Colonic mucosa (tissue), 4 donors: ENCODE data around the gene PKHD1. TPM values are rescaled to one million over a fixed set of nuclear protein-coding genes. Genes with fewer than 3 reads are reported as not detected.

ENCODE experiments used
- DNase-seq: peaks from one replicate; pipeline ENCODE4 v3.0.0-alpha.2; 2020
- H3K27ac ChIP-seq: fragments of 200-600 bp; one replicate; pipeline ENCODE4 v1.8.0; 2021
- H3K27me3 ChIP-seq: fragments of 200-600 bp; one replicate; pipeline ENCODE4 v1.8.0; 2021
- H3K36me3 ChIP-seq: fragments of 200-600 bp; one replicate; pipeline ENCODE4 v1.8.0; 2021
- H3K4me1 ChIP-seq: fragments of 200-600 bp; one replicate; pipeline ENCODE4 v1.8.0; 2021; ENCODE audit warnings: mild to moderate bottlenecking
- H3K4me3 ChIP-seq: fragments of 200-600 bp; one replicate; pipeline ENCODE4 v1.8.0; 2021
- H3K9ac ChIP-seq, 2 donors: one replicate each; pipeline ENCODE4 v1.7.0; 2013; ENCODE audit warnings: control low read depth in 2 of 2, low read depth in 2 of 2, low read length in 2 of 2
- H3K9me3 ChIP-seq: fragments of 200-600 bp; one replicate; pipeline ENCODE4 v1.8.0; 2021
- CTCF ChIP-seq: fragments of 200-600 bp; IDR thresholded peaks from one replicate; pipeline ENCODE4 v1.8.0; 2022; ENCODE audit warnings: antibody characterized with exemption, mild to moderate bottlenecking
- intact Hi-C: fragments of 100-400 bp; cut with DNase I; formaldehyde crosslinking; loops from one replicate; pipeline ENCODE4 v1.14.1; 2022
- total RNA-seq, 2 donors: library from RNA; stranded (reverse); fragmentation: NEBNext Ultra II Directional in 1 of 2; extraction: Animal tissue kit (Norgen Biotek cat#: 25700) in 1 of 2; gene quantifications; one replicate each; pipeline ENCODE4 v1.2.1, GENCODE V29; 2021
- donor health status: healthy.
- donor health status: DM: no; HTN: no; CAD: no.
- donor health status: DM: no; HTN: no; CAD: no.

The PKHD1 gene
- total RNA-seq, 2 donors from 2014 or later, result 0.08 to 0.10 TPM

GRCh38 chr6:51842061-51842803, 245.2 kb downstream of the PKHD1 start:
- H3K4me1 ChIP-seq, result no peaks in the 10 kb centered on the region
- no peak overlapping the region for H3K4me3 ChIP-seq
- intact Hi-C loops, result no loop called here
- no peak overlapping the region for H3K27ac ChIP-seq
- no peak for TF ChIP-seq CTCF
- no peak overlapping the region for H3K9ac ChIP-seq
- no peaks in the 10 kb centered on the region for H3K36me3 ChIP-seq
- DNase-seq, result no peak
- H3K27me3 ChIP-seq, result no peaks in the 10 kb centered on the region
- no peaks in the 10 kb centered on the region for H3K9me3 ChIP-seq

- no peaks in the 10 kb centered on the region for H3K27me3 ChIP-seq
- no peak for TF ChIP-seq CTCF
- intact Hi-C loops, result no loop called here
Observed at GRCh38 chr6:51841626-51842025, 245.8 kb downstream of the PKHD1 start.

GRCh38 chr6:51839726-51840374, 247.6 kb downstream of the PKHD1 start:
- H3K36me3 ChIP-seq, result no peaks in the 10 kb centered on the region
- no peaks in the 10 kb centered on the region for H3K27me3 ChIP-seq
- H3K9ac ChIP-seq, result no peak overlapping the region
- H3K4me3 ChIP-seq, result no peak overlapping the region
- no peaks in the 10 kb centered on the region for H3K9me3 ChIP-seq
- H3K4me1 ChIP-seq, result no peaks in the 10 kb centered on the region
- no peak overlapping the region for H3K27ac ChIP-seq
- no peak for TF ChIP-seq CTCF
- intact Hi-C loops, result no loop called here
- DNase-seq, result no peak

More at GRCh38 chr6:51841626-51842025, 245.8 kb downstream of the PKHD1 start:
- no peaks in the 10 kb centered on the region for H3K9me3 ChIP-seq
- no peak for DNase-seq
- no peak overlapping the region for H3K9ac ChIP-seq
- no peaks in the 10 kb centered on the region for H3K4me1 ChIP-seq
- H3K27ac ChIP-seq, result no peak overlapping the region
- no peaks in the 10 kb centered on the region for H3K36me3 ChIP-seq
- H3K4me3 ChIP-seq, result no peak overlapping the region

- no peaks in the 10 kb centered on the region for H3K4me1 ChIP-seq
- H3K27ac ChIP-seq, result no peak overlapping the region
- no peaks in the 10 kb centered on the region for H3K27me3 ChIP-seq
- H3K36me3 ChIP-seq, result no peaks in the 10 kb centered on the region
- H3K9me3 ChIP-seq, result no peaks in the 10 kb centered on the region
- H3K9ac ChIP-seq, result no peak overlapping the region
- H3K4me3 ChIP-seq, result no peak overlapping the region
- no peak for TF ChIP-seq CTCF
- intact Hi-C loops, result no loop called here
- no peak for DNase-seq
Observed at GRCh38 chr6:51830666-51831065, 256.7 kb downstream of the PKHD1 start.

GRCh38 chr6:51827580-51827979, 259.8 kb downstream of the PKHD1 start:
- no peaks in the 10 kb centered on the region for H3K27me3 ChIP-seq
- intact Hi-C loops, result no loop called here

More at GRCh38 chr6:51827580-51827979, 259.8 kb downstream of the PKHD1 start:
- DNase-seq, result no peak
- no peaks in the 10 kb centered on the region for H3K4me1 ChIP-seq
- H3K36me3 ChIP-seq, result no peaks in the 10 kb centered on the region
- no peaks in the 10 kb centered on the region for H3K9me3 ChIP-seq
- no peak overlapping the region for H3K4me3 ChIP-seq
- no peak overlapping the region for H3K27ac ChIP-seq
- TF ChIP-seq CTCF, result no peak
- H3K9ac ChIP-seq, result no peak overlapping the region
